Breast epithelium (tissue), 4 donors: Measurements from ENCODE around the gene GRAPL. TPM values are rescaled to one million over a fixed set of nuclear protein-coding genes. Genes with fewer than 3 reads are reported as not detected.
"Not testable (repeated sequence)": the region's sequence is repeated elsewhere in the genome, so short reads cannot be mapped to it uniquely, and the experiment has no call there.

Source experiments
- DNase-seq, 2 donors: peaks; one replicate each; pipeline ENCODE4 v3.0.0-alpha.2; 2019; ENCODE audit warnings: low spot score in 2 of 2
- H3K27ac ChIP-seq, 2 donors: fragments of 200-600 bp; sonication (generic) in 1 of 2; one replicate each; pipeline ENCODE4 v1.5.1; 2016 to 2019; ENCODE audit warnings: mild to moderate bottlenecking in 1 of 2
- H3K27me3 ChIP-seq, 2 donors: fragments of 200-600 bp; sonication (generic) in 1 of 2; one replicate each; pipeline versions ENCODE4 v1.5.1 to v1.6.0; 2017 to 2019; ENCODE audit warnings: control low read depth in 1 of 2, mild to moderate bottlenecking in 1 of 2
- H3K36me3 ChIP-seq: fragments of 200-600 bp; one replicate; pipeline ENCODE4 v1.5.1; 2019
- H3K4me1 ChIP-seq, 2 donors: fragments of 200-600 bp; sonication (generic); one replicate each; pipeline ENCODE4 v1.5.1; 2016 to 2019; ENCODE audit warnings: control low read depth in 1 of 2
- H3K4me3 ChIP-seq, 3 donors: fragments of 200-600 bp; sonication (generic); 1 replicate in 2 of 3; 2 replicates in 1 of 3; pipeline ENCODE4 v1.5.1; 2016 to 2019; ENCODE audit warnings: mild to moderate bottlenecking in 3 of 3, moderate library complexity in 2 of 3
- H3K9me3 ChIP-seq, 2 donors: fragments of 200-600 bp; sonication (generic) in 1 of 2; one replicate each; pipeline ENCODE4 v1.5.1; 2016 to 2019; ENCODE audit warnings: control low read depth in 1 of 2
- intact Hi-C: fragments of 100-400 bp; cut with DNase I; formaldehyde crosslinking; loops from one replicate; pipeline ENCODE4 v1.15.1; 2023; ENCODE audit warnings: low total_unique reads
- total RNA-seq, 3 donors: library from RNA; depleted of rRNA; stranded (reverse); fragments of >200 nt; gene quantifications; one replicate each; pipeline ENCODE4 v1.1.0, GENCODE V29; 2016

Gene GRAPL
- total RNA-seq, 3 donors from 2014 or later, result 0.73 to 2.0 (median 1.6) TPM

- H3K9me3 ChIP-seq, H3K27ac ChIP-seq, H3K4me3 ChIP-seq, DNase-seq, H3K36me3 ChIP-seq, H3K27me3 ChIP-seq, intact Hi-C loops, H3K4me1 ChIP-seq: not testable (repeated sequence)
Measured at GRCh38 chr17:19137959-19138358, 10.6 kb downstream of the GRAPL start.

GRCh38 chr17:19141366-19142155 lies 14.2 kb downstream of the GRAPL start:
- Histone ChIP-seq H3K27ac (peak overlapping the region in 1 of 2 donors; percentile 43), H3K4me3 (peak overlapping the region in 1 of 3 donors; percentile 53)
- H3K27me3 ChIP-seq, H3K36me3 ChIP-seq, DNase-seq, intact Hi-C loops, H3K4me1 ChIP-seq, H3K9me3 ChIP-seq: not testable (repeated sequence)

GRCh38 chr17:19142419-19142818 lies 15.0 kb downstream of the GRAPL start:
- H3K27me3 ChIP-seq, H3K4me3 ChIP-seq, H3K36me3 ChIP-seq, H3K9me3 ChIP-seq, H3K27ac ChIP-seq, intact Hi-C loops, H3K4me1 ChIP-seq: not testable (repeated sequence)
- DNase-seq, result peak in 1 of 2 donors; percentile 51

- H3K4me3 ChIP-seq, DNase-seq, H3K36me3 ChIP-seq, H3K9me3 ChIP-seq, H3K27me3 ChIP-seq, H3K27ac ChIP-seq, H3K4me1 ChIP-seq, intact Hi-C loops: not testable (repeated sequence)
Measured at GRCh38 chr17:19143097-19143777, 15.8 kb downstream of the GRAPL start.

GRCh38 chr17:19144373-19144772 lies 17.0 kb downstream of the GRAPL start:
- H3K27me3 ChIP-seq, H3K4me3 ChIP-seq, H3K36me3 ChIP-seq, DNase-seq, H3K4me1 ChIP-seq, intact Hi-C loops, H3K9me3 ChIP-seq, H3K27ac ChIP-seq: not testable (repeated sequence)

- H3K9me3 ChIP-seq, H3K27me3 ChIP-seq, H3K36me3 ChIP-seq, DNase-seq, H3K4me1 ChIP-seq, H3K4me3 ChIP-seq, H3K27ac ChIP-seq, intact Hi-C loops: not testable (repeated sequence)
Measured at GRCh38 chr17:19145471-19145870, 18.1 kb downstream of the GRAPL start.

GRCh38 chr17:19150678-19151615 lies 23.6 kb downstream of the GRAPL start:
- H3K36me3 ChIP-seq, H3K4me1 ChIP-seq, DNase-seq, H3K4me3 ChIP-seq, H3K9me3 ChIP-seq, H3K27me3 ChIP-seq, H3K27ac ChIP-seq, intact Hi-C loops: not testable (repeated sequence)

GRCh38 chr17:19157628-19158027 lies 30.2 kb downstream of the GRAPL start:
- intact Hi-C loops, H3K4me1 ChIP-seq, H3K4me3 ChIP-seq, H3K36me3 ChIP-seq, H3K27me3 ChIP-seq, DNase-seq, H3K9me3 ChIP-seq, H3K27ac ChIP-seq: not testable (repeated sequence)

- H3K4me1 ChIP-seq, H3K27me3 ChIP-seq, H3K27ac ChIP-seq, H3K4me3 ChIP-seq, intact Hi-C loops, DNase-seq, H3K9me3 ChIP-seq, H3K36me3 ChIP-seq: not testable (repeated sequence)
Measured at GRCh38 chr17:19158478-19158877, 31.1 kb downstream of the GRAPL start.

- H3K4me1 ChIP-seq, H3K27ac ChIP-seq, H3K27me3 ChIP-seq, DNase-seq, H3K9me3 ChIP-seq, H3K36me3 ChIP-seq, intact Hi-C loops, H3K4me3 ChIP-seq: not testable (repeated sequence)
Measured at GRCh38 chr17:19158938-19159337, 31.5 kb downstream of the GRAPL start.

GRCh38 chr17:19161308-19162107 lies 34.1 kb downstream of the GRAPL start:
- H3K4me3 ChIP-seq, result not testable (repeated sequence)

GRCh38 chr17:19162384-19163216 lies 35.2 kb downstream of the GRAPL start:
- H3K36me3 ChIP-seq, H3K27me3 ChIP-seq, intact Hi-C loops, H3K9me3 ChIP-seq, H3K4me3 ChIP-seq, H3K27ac ChIP-seq, H3K4me1 ChIP-seq, DNase-seq: not testable (repeated sequence)

More at GRCh38 chr17:19161308-19162107, 34.1 kb downstream of the GRAPL start:
- H3K4me1 ChIP-seq, H3K27me3 ChIP-seq, H3K9me3 ChIP-seq, intact Hi-C loops, DNase-seq, H3K36me3 ChIP-seq, H3K27ac ChIP-seq: not testable (repeated sequence)
